ENCODE measurements around the gene CHST6.

CHST6 gene

GRCh38 chr16:75461575-75461974 is 33.7 kb downstream of the CHST6 start:
- no peak overlapping the region for H2BK15ac ChIP-seq (ENCODE audit: low read length)
- no peak overlapping the region for H3K9ac ChIP-seq (ENCODE audit: low read depth, low read length, poor library complexity)
- H2AFZ ChIP-seq (ENCODE audit: low read length): no peak overlapping the region
- H2BK5ac ChIP-seq (ENCODE audit: low read length): no peak overlapping the region
- peaks cover 12% of the 10 kb centered on the region for H3K79me1 ChIP-seq (ENCODE audit: low read depth, low read length)
- peaks cover 4 to 11% of the 10 kb centered on the region in 2 donors for H3K4me1 ChIP-seq (ENCODE audit: control insufficient read depth in 2 of 2, insufficient read depth in 1 of 2, low read depth in 1 of 2, low read length in 2 of 2)
- no peak overlapping the region for H3K4me3 ChIP-seq (ENCODE audit: low read length in 2 of 2)
- WGBS, 2 donors (ENCODE audit: extremely low coverage in 2 of 2, insufficient read length in 2 of 2, insufficient replicate concordance in 1 of 2): no CpG with 5 or more reads among the region's 2 CpGs
- no peak overlapping the region for H3K27ac ChIP-seq (replicated peaks; ENCODE audit: low read length)
- H4K8ac ChIP-seq (ENCODE audit: low read depth, low read length): no peak overlapping the region
- no peak overlapping the region for H3K23ac ChIP-seq (ENCODE audit: low read depth, low read length, poor library complexity)
- no peak overlapping the region for H2BK12ac ChIP-seq (ENCODE audit: low read length)
- H2AK5ac ChIP-seq (ENCODE audit: low read depth, low read length): no peak overlapping the region
- no peak overlapping the region for H3K18ac ChIP-seq (ENCODE audit: low read length)
- H2BK120ac ChIP-seq (ENCODE audit: low read depth, low read length): no peak overlapping the region
- H3K4me2 ChIP-seq (ENCODE audit: insufficient read depth, low read length, poor library complexity, severe bottlenecking): no peak overlapping the region
- no peaks in the 10 kb centered on the region for H3K27me3 ChIP-seq (ENCODE audit: control insufficient read depth in 3 of 3, insufficient read depth in 3 of 3, low read depth in 1 of 3, low read length in 3 of 3)
- peaks cover 2 to 25% of the 10 kb centered on the region in 2 donors for H3K36me3 ChIP-seq (replicated peaks in 1 of 2; ENCODE audit: control insufficient read depth in 2 of 2, insufficient read depth in 2 of 2, low read length in 2 of 2)
- peaks cover 0 to 2% of the 10 kb centered on the region in 2 donors for H3K9me3 ChIP-seq (replicated peaks in 1 of 2; ENCODE audit: control insufficient read depth in 2 of 2, insufficient read depth in 1 of 2, low read depth in 1 of 2, low read length in 2 of 2)
- H3K14ac ChIP-seq (ENCODE audit: low read length): no peak overlapping the region
- H3K4ac ChIP-seq (ENCODE audit: low read length): no peak overlapping the region
- H4K91ac ChIP-seq (ENCODE audit: low read depth, low read length, poor library complexity): no peak overlapping the region
- no peak for DNase-seq (ENCODE audit: low spot score)

- Histone ChIP-seq H2AK5ac (ENCODE audit: low read depth, low read length) (no peak overlapping the region), H3K27me3 (ENCODE audit: control insufficient read depth in 3 of 3, insufficient read depth in 3 of 3, low read depth in 1 of 3, low read length in 3 of 3) (no peaks in the 10 kb centered on the region), H3K79me1 (ENCODE audit: low read depth, low read length) (peaks cover 13% of the 10 kb centered on the region), H2BK120ac (ENCODE audit: low read depth, low read length) (no peak overlapping the region), H4K91ac (ENCODE audit: low read depth, low read length, poor library complexity) (no peak overlapping the region), H3K14ac (ENCODE audit: low read length) (no peak overlapping the region), H2BK15ac (ENCODE audit: low read length) (no peak overlapping the region), H3K18ac (ENCODE audit: low read length) (no peak overlapping the region), H2AFZ (ENCODE audit: low read length) (no peak overlapping the region), H3K23ac (ENCODE audit: low read depth, low read length, poor library complexity) (no peak overlapping the region), H3K4me2 (ENCODE audit: insufficient read depth, low read length, poor library complexity, severe bottlenecking) (peak overlapping the region; percentile 43), H3K4me3 (ENCODE audit: low read length in 2 of 2) (no peak overlapping the region), H3K36me3 (replicated peaks in 1 of 2; ENCODE audit: control insufficient read depth in 2 of 2, insufficient read depth in 2 of 2, low read length in 2 of 2) (peaks cover 2 to 25% of the 10 kb centered on the region in 2 donors), H3K9ac (ENCODE audit: low read depth, low read length, poor library complexity) (no peak overlapping the region), H2BK5ac (ENCODE audit: low read length) (no peak overlapping the region), H3K27ac (replicated peaks; ENCODE audit: low read length) (no peak overlapping the region), H3K9me3 (replicated peaks in 1 of 2; ENCODE audit: control insufficient read depth in 2 of 2, insufficient read depth in 1 of 2, low read depth in 1 of 2, low read length in 2 of 2) (peaks cover 0 to 2% of the 10 kb centered on the region in 2 donors), H3K4ac (ENCODE audit: low read length) (no peak overlapping the region), H2BK12ac (ENCODE audit: low read length) (no peak overlapping the region), H3K4me1 (ENCODE audit: control insufficient read depth in 2 of 2, insufficient read depth in 1 of 2, low read depth in 1 of 2, low read length in 2 of 2) (peaks cover 4 to 15% of the 10 kb centered on the region in 2 donors), H4K8ac (ENCODE audit: low read depth, low read length) (no peak overlapping the region)
- peak; percentile 17 for DNase-seq (ENCODE audit: low spot score)
- no CpG with 5 or more reads among the region's 1 CpG for WGBS, 2 donors (ENCODE audit: extremely low coverage in 2 of 2, insufficient read length in 2 of 2, insufficient replicate concordance in 1 of 2)
Observed at GRCh38 chr16:75460446-75460845, 34.8 kb downstream of the CHST6 start.

GRCh38 chr16:75459691-75460090 is 35.5 kb downstream of the CHST6 start:
- Histone ChIP-seq H2BK5ac (ENCODE audit: low read length) (no peak overlapping the region), H2BK15ac (ENCODE audit: low read length) (peak overlapping the region; percentile 45), H2BK12ac (ENCODE audit: low read length) (no peak overlapping the region), H3K79me1 (ENCODE audit: low read depth, low read length) (peaks cover 13% of the 10 kb centered on the region), H2AFZ (ENCODE audit: low read length) (no peak overlapping the region), H2AK5ac (ENCODE audit: low read depth, low read length) (peak overlapping the region; percentile 32), H3K36me3 (replicated peaks in 1 of 2; ENCODE audit: control insufficient read depth in 2 of 2, insufficient read depth in 2 of 2, low read length in 2 of 2) (peaks cover 2 to 25% of the 10 kb centered on the region in 2 donors), H3K27me3 (ENCODE audit: control insufficient read depth in 3 of 3, insufficient read depth in 3 of 3, low read depth in 1 of 3, low read length in 3 of 3) (no peaks in the 10 kb centered on the region), H3K27ac (replicated peaks; ENCODE audit: low read length) (no peak overlapping the region), H3K4me2 (ENCODE audit: insufficient read depth, low read length, poor library complexity, severe bottlenecking) (no peak overlapping the region), H4K8ac (ENCODE audit: low read depth, low read length) (no peak overlapping the region), H3K9ac (ENCODE audit: low read depth, low read length, poor library complexity) (peak overlapping the region; percentile 44), H3K4ac (ENCODE audit: low read length) (no peak overlapping the region), H3K23ac (ENCODE audit: low read depth, low read length, poor library complexity) (no peak overlapping the region), H3K14ac (ENCODE audit: low read length) (peak overlapping the region; percentile 31), H4K91ac (ENCODE audit: low read depth, low read length, poor library complexity) (no peak overlapping the region), H3K4me3 (ENCODE audit: low read length in 2 of 2) (no peak overlapping the region), H3K4me1 (ENCODE audit: control insufficient read depth in 2 of 2, insufficient read depth in 1 of 2, low read depth in 1 of 2, low read length in 2 of 2) (peaks cover 4 to 16% of the 10 kb centered on the region in 2 donors), H3K18ac (ENCODE audit: low read length) (no peak overlapping the region), H3K9me3 (replicated peaks in 1 of 2; ENCODE audit: control insufficient read depth in 2 of 2, insufficient read depth in 1 of 2, low read depth in 1 of 2, low read length in 2 of 2) (peaks cover 0 to 2% of the 10 kb centered on the region in 2 donors), H2BK120ac (ENCODE audit: low read depth, low read length) (no peak overlapping the region)
- no peak for DNase-seq (ENCODE audit: low spot score)
- WGBS, 2 donors (ENCODE audit: extremely low coverage in 2 of 2, insufficient read length in 2 of 2, insufficient replicate concordance in 1 of 2): no CpG with 5 or more reads among the region's 4 CpGs

- peaks cover 0 to 2% of the 10 kb centered on the region in 2 donors for H3K9me3 ChIP-seq (replicated peaks in 1 of 2; ENCODE audit: control insufficient read depth in 2 of 2, insufficient read depth in 1 of 2, low read depth in 1 of 2, low read length in 2 of 2)
Observed at GRCh38 chr16:75458439-75458838, 36.8 kb downstream of the CHST6 start.

More at GRCh38 chr16:75458439-75458838, 36.8 kb downstream of the CHST6 start:
- H3K4ac ChIP-seq (ENCODE audit: low read length): no peak overlapping the region
- H2AFZ ChIP-seq (ENCODE audit: low read length): no peak overlapping the region
- H2AK5ac ChIP-seq (ENCODE audit: low read depth, low read length): no peak overlapping the region
- H3K23ac ChIP-seq (ENCODE audit: low read depth, low read length, poor library complexity): no peak overlapping the region
- no peak overlapping the region for H3K14ac ChIP-seq (ENCODE audit: low read length)
- no peak overlapping the region for H2BK5ac ChIP-seq (ENCODE audit: low read length)
- no peak overlapping the region for H3K4me3 ChIP-seq (ENCODE audit: low read length in 2 of 2)
- H3K36me3 ChIP-seq (replicated peaks in 1 of 2; ENCODE audit: control insufficient read depth in 2 of 2, insufficient read depth in 2 of 2, low read length in 2 of 2): peaks cover 2 to 29% of the 10 kb centered on the region in 2 donors
- H4K91ac ChIP-seq (ENCODE audit: low read depth, low read length, poor library complexity): no peak overlapping the region
- no peak overlapping the region for H3K9ac ChIP-seq (ENCODE audit: low read depth, low read length, poor library complexity)
- no peak overlapping the region for H4K8ac ChIP-seq (ENCODE audit: low read depth, low read length)
- WGBS, 2 donors (ENCODE audit: extremely low coverage in 2 of 2, insufficient read length in 2 of 2, insufficient replicate concordance in 1 of 2): no CpG with 5 or more reads among the region's 2 CpGs
- no peak overlapping the region for H3K27ac ChIP-seq (replicated peaks; ENCODE audit: low read length)
- H2BK120ac ChIP-seq (ENCODE audit: low read depth, low read length): no peak overlapping the region
- peaks cover 11% of the 10 kb centered on the region for H3K79me1 ChIP-seq (ENCODE audit: low read depth, low read length)
- no peak for DNase-seq (ENCODE audit: low spot score)
- peaks cover 4 to 16% of the 10 kb centered on the region in 2 donors for H3K4me1 ChIP-seq (ENCODE audit: control insufficient read depth in 2 of 2, insufficient read depth in 1 of 2, low read depth in 1 of 2, low read length in 2 of 2)
- no peak overlapping the region for H2BK15ac ChIP-seq (ENCODE audit: low read length)
- no peak overlapping the region for H2BK12ac ChIP-seq (ENCODE audit: low read length)
- H3K18ac ChIP-seq (ENCODE audit: low read length): no peak overlapping the region
- H3K4me2 ChIP-seq (ENCODE audit: insufficient read depth, low read length, poor library complexity, severe bottlenecking): no peak overlapping the region
- no peaks in the 10 kb centered on the region for H3K27me3 ChIP-seq (ENCODE audit: control insufficient read depth in 3 of 3, insufficient read depth in 3 of 3, low read depth in 1 of 3, low read length in 3 of 3)

Data from neuronal stem cell (in vitro differentiated cells).